ENCODE data around the gene HLA-DPA1.

Gene HLA-DPA1

DNA sequence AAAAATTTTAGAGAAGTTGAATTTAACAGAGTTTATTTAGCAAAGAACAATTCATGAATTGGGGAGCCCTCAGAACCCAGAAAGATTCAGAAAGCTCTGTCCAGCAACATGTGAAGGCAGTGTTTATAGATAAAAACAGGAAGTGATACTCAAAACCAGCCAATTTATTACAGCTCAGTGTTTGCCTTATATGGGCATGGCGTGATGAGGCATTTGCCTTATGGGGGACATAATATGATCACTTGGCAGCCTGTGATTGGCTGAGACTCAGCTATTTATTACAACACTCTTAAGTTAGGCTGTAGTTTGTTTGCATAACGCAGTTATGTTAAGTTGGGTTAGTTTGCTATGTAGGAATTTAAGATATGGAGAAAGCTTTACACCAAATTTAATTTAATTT lies 11.5 kb downstream of the HLA-DPA1 start:
- no peak for DNase-seq

DNA sequence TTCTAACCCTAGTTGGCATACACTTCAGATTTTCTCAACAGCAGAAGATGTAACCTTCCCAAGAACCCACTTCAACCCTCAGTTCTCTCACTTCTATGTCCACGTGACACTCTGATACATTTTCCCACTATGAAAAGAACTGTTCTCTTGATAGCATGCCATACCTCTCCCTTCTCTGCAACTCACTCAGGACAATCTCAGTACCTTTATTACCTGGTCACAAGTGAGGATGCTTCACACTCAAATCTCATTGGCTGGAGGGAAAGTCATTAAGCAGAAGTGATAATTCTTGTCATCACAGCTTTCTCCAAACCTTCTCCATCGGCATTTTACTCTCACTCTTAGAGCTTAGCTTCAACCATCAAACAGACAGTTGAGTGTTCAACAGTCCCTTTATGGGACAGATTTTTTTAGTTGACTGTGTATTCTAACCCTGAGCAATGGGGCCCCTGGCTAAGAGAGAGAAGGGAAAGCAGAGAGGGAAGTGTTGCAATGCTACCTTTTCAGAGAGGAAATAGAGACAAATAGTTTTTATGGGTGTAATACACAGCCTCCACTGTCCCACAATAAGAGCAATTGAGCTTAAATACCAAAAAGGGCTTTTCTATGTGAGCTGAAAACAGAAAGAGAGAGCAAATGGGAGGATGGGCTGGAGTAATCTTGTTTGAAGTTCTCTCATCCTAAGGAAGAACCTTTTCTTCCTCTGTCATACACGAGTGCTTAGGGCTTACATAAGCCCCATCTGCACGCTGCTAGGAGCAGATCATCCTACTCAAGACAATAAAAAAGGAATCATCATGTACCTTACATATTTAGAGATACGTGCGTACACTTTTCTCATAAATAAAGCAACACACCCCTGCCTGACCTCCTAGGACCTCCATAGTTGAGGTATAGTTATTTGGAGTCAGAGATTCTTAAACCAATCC lies 16.0 kb downstream of the HLA-DPA1 start:
- no peak for DNase-seq

DNA sequence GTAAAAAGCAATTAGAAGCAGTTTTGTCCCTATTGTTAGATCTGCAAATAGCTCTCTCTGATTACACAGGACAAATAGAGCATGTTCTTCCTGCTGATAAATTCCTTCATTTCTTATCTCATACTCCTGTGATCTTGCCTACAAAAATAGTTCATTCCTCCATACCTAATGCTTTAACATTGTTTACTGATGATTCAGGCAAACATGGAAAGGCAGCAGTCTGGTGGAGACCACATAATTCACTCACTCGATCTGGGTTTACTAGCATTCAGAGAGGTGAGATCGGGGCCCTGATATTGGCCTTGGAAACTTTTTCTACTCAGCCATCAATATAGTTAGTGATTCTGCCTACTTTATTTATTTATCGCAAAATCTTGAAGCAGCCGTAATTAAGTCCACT lies 20.2 kb downstream of the HLA-DPA1 start:
- DNase-seq, result no peak

DNA sequence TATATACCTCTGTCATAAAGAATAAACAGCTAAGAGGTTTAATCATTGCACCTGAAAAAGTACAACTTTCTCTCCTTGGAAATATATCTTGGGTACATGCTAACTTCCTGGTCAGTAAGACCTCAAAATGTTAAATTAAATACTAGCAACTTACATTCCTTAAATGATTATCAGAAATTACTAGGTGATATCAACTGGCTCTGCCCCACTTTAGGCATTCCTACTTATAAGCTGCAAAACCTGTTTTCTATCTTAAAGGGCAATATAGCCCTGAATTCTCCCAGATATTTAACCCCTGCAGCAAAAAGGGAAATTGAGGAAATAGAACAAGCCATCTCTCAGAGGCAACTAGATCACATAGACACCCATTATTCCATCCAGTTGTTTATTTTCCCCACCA lies 20.8 kb downstream of the HLA-DPA1 start:
- no peak for DNase-seq

DNA sequence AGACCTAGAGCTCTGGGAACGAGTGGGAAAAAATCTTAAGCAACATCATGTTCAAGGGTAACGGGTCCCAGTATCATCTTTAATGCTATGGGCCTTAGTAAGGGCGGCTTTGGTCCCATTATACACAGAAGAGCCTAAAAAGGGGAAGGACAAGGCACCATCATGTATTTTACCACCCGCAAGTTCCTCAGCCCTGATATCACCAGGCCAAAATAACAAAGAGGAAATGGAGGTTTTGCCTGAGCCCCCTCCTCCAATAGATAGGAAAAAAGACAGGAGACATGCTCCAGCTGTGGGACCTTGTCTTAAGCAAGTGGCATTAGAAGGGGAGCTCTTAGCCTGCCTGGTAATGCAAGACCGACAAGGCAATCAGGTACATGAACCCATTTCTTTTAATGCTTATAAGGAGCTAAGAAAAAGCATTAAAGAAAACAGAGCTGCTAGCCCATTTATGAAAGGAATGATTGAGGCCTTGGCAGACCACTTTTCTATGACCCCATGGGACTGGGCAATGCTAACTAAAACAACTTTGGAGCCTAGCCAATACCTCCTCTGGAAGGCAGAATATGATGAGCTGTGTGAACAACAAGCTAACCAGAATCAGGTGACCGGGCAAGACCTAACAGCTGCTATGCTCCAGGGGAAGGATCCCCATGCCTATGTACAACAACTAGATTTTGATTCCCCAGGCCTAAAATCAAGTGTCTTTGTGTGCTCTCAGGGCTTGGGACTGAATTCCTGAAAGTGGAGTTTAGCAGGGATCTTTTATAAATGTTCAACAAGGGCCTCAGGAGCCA lies 23.2 kb downstream of the HLA-DPA1 start:
- DNase-seq, result no peak

DNA sequence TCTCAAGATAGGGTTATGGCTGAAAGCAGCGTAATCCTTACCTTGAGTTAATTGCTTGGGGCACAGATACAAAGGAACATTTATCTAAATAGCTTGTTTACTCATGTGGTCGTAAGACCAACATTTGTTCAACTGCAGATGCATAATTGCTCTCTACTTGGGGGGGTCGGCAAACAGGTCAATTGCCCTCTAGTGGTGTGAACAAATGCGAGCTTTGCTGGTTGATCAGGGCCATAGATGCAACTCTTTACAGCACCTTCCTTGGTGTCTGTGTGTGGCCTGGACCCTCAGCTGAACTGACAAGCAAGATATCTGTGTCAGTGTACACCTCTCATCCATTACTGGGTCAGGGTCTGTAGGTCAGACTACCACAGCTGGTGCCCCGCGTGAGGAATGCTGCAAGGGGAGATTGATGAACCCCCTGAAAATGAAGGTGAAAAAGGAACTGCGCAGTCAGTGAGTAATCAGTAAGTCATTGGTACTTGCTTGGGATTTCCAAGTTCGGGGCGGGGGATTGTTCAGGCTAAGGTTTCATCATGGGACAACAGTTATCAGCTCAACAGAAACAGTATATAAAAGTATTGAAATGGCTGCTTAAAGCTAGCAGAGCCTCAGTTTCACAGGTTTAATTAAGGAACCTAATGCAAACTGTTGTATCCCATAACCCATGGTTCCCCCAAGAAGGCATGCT lies 24.0 kb downstream of the HLA-DPA1 start:
- no peak for DNase-seq

DNA sequence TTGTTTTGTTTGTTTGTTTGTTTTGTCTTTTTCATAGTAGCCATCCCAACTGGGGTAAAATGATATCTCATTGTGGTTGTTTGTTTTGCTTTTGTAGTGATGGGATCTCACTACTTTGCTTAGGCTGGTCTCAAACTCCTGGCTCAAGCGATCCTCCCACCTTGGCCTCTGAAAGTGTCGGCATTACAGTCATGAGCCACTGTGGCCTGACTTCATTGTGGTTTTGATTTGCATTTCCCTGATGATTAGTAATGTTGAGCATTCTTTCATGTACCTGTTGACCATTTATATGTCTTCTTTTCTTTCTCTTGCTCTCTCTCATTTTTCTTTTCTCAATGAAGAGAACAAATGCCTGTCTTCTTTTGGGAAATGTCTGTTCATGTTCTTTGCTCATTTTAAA lies 33.3 kb downstream of the HLA-DPA1 start:
- no peak for DNase-seq

DNA sequence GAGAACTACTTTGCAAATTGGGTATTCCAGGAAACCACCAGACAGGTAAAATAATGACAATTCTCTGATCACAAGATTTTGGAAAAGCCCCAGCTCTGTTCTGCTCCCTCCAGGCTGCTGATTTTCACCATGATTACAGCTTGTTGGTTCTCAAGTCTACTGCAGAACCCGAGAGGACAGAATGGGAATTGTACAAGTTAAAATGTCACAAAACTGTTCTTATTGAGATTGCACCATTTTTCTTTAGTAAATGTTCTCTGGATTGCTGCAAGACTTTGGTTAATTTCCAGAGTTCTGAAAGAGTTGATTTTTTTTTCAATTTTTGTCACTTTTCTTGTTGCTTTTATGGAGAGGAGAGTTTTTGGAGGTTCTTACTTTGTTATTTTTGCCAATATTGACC lies 36.9 kb downstream of the HLA-DPA1 start:
- no peak for DNase-seq

DNA sequence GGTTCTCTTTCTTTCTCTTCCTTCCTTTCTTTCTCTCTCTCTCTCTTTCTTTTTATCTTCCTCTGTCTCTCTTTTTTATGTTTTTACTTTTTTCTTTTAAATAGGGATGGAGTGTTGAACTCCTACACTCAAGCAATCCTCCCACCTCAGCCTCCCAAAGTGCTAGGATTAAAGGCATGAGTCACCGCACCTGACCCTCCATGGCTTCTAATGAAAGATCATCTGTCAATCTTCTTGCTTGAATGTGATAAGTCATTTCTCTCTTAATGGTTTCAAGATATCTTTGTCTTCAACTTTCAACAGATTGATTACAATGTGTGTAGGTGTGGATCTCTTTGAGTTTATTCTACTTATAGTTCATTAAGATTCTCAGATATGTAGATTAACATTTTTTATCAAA lies 38.9 kb downstream of the HLA-DPA1 start:
- no peak for DNase-seq

DNA sequence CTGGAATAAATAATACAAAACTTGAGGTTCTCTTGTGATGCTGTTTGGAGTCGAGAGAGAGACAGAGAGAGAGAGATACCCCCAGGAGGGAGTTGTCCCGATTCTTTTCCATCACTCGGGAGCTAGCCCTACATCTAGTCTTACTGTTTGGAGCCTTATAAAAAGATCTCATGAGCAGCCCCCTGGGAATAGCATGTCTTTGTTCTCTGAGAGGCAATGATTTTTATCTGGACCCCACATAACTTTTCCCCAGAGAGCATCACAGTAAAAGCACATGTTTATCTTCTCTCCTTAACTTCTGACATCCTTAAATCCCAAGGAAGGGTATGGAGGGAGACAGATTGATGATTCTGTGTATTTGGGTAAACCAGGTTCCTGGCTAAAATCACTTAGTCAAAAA lies 43.2 kb downstream of the HLA-DPA1 start:
- DNase-seq, result no peak

DNA sequence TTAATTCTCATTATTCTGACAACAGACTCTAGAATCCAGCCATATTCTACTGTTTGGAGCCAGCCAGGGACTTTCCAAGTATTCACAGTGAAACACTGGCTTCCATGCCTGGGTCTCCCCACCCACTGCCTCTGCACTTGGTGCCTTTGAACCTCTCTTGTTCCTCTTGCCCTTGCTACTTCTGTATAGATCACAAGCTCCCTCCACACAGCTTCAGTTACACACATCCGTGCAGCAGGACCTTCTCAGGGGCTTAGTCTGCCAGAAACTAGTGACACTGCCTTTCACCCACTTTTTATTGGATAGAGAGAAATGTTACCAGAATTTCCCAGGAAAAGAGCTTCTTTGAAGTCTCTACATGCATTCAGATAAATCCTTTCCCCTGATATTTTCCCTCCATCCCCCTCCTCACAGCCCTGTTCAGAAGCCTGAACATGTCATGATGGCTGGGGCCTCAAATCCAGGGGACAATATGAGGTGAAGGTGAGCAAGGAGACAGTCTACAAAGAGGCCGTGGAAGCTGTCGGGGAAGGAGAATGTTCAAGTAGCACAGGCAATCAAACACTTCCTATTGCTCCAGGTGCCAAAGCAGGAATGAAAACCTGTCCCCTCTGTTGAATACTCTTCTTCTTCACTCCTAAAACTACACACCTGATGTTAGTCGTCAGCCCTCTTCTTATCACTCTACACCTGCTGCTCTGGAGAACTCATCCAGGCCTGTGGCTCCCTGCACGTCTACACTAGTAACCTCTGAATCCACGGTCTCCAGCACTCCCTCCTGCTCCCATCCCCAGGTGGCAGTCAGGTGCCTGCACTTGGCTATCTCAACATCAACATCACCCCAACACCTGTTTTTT lies 43.9 kb downstream of the HLA-DPA1 start:
- DNase-seq, result peak in 1 of 2 experiments; percentile 13

DNA sequence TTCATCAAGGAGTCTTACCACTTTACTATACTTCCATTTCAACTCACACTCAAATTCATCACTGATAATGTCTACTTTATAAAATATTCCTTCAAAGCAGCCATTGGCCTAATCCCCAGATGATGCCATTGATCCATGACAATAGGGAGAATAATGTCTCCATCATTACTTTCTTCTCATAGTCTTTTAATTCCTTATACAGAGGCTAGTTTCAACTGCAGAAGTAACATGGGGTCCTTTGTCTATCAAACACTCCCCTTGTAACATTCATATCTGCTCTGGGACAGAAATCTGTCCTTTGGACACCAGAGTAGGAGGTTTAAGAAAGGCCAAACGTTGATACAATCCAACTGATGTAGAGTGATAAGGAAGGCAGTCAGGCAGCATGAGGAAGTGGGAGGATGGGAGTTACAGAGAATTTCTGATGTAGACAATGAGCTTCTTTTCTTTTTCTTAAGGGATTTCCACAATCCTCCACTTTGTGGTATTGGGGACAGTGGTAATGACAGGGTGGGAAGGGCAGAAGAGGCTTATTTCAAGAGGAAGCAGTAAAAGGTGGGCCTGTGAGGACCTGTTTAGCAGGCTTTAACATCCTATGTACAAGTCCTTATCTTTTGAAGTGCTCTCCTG lies 45.1 kb downstream of the HLA-DPA1 start:
- DNase-seq, result no peak

DNA sequence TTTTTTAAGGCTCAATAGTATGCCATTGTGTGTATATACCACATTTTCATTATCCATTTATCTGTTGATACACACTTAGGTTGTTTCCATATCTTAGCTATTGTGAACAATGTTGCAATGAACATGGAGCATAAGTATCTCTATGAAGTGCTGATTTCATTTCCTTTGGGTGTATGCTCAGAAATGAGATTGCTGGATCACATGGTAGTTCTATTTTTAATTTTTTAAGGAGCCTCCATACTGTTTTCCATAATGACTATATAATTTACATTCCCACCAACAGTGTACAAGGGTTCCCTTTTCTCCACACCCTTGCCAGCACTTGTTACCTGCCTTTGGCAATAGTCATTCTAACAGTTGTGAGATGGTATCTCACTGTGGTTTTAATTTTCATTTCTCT lies 48.9 kb downstream of the HLA-DPA1 start:
- DNase-seq, result no peak

DNA sequence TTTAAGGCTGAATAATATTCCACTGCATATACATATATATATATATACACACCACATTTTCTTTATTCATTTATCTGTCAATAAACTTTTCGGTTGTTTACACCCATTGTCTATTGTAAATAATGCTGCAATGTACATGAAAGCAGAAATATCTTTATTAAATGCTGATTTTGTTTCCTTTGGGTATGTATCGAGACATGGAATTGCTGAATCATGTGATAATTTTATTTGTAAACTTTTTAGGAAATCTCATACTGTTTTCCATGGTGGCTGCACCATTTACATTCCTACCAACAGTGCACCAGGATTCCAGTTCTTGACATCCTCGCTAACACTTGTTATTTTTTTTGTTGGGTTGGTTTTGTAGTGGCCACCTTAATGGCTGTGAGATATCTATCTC lies 49.9 kb downstream of the HLA-DPA1 start:
- DNase-seq, result no peak

DNA sequence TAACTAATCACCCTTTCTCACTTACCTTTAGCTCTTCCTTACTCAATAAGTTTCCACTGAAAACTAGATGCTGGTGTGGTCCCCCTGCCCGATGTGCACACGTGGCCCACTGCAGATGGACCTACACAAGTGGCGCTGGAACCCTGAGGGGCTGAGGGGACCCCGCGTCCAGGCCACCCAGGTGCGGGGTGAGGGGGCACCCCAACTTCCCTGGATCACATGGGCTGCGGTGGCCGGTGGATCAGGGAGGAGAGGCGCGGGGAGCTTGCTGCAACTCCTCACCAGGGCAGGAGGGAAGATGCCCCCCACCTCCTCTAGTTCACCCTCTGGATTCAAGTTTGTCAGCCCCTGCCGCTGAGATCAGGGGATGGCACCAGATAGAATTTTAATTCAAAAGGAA lies 51.5 kb downstream of the HLA-DPA1 start:
- no peak for DNase-seq

DNA sequence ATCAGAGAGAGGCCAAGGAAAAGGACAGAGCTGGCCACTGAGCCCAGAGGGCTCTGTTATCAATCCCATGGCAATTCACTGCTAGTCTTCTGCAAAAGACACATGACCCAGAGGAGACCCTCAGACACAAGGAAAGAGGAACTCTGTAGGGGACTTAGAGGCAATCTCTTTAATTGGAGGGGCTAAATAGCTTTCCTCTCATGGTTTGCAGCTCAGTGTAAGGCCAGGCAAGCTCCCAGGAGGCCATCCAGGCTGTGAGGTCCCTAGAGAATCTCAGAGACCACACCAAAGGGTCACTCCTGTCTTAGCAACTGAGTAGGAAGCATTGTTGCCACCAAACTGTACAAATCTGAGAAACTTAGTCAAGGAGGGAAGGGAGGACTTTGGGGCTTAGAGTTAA lies 54.1 kb downstream of the HLA-DPA1 start:
- no peak for DNase-seq

DNA sequence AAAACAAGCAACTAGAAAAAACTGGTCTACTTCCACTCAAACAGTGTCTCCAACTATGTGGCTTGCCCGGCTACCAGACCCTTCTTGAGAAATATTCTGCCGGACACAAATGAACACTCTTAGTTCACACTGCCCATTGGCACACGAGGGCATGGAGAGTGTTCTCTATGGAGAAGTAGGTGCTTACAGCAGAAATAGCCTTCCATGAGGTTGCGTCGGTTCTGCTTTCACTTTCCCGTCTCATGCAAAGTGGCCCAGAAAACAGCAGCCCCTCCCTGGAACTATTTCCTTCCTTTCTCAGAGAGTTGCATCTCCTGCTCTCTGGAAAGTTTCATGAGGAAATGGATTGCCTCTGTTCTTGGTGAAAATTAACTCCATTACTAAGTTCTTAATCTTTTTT lies 54.5 kb downstream of the HLA-DPA1 start:
- no peak for DNase-seq

DNA sequence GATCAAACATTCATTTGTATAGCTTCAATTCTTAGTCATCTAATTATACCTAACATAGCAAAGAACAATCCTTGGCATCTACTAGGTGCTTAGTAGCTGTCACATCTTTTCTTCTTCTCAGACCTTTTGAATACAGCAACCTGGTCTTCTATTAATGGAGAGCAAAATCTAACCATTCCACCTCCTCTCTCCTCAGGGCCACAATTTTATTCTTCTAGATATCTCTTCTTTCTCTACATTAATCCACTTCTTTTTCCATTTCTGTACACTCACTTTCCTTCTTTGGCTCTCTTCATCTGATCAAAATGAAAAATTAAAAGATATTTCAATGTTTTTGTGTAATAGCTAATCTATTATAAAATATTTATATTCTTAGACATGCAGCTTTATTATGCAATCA lies 55.0 kb downstream of the HLA-DPA1 start:
- no peak for DNase-seq

DNA sequence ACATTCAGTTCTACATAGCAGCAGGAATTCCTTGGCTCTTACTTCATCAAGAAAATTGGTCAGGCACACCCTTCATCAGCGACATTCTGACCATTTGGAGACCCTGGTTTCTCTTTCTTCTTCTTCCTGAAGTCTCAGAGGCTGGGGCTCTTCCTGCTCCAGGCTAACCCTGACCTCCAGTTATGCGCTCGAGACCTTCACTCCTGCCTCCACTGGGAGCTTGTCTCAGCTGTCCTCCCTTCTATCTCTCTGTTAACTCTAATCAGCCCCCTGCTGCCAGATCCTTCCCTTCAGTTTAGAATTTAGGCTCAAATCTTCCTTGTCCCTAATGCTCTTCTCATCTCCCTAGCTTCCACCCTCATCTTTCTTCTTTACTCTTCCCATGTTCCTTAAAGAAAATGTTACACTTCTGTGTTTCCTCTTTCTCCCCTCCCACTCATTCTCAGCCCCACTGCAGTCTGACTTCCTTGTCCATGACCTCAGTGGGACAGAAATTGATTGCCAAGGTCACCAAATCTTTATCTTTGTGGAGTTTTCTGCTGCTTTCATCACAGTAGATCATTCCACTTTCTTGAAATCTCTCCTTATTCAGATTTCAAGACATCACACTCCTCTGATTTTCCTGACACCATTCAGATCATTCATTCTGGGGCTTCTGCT lies 55.6 kb downstream of the HLA-DPA1 start:
- no peak for DNase-seq

DNA sequence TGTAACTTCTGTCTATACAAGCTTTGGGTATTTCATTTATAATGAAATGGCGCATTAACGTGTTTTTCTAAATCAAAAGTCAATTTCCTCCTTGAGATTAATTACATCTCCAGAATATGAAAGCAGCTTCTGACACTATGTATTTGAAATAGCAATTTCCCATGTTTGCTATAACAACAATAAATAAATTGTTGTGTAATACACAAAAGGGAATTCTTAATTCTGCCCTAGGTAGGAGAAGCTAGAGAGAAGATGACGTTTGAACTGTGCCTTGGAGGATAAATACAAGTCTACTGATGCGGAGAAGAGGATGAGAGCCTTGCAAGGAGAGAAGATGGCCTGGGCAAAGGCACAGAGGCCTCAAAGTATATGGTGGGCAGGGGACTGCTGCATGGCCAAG lies 56.4 kb downstream of the HLA-DPA1 start:
- no peak for DNase-seq

DNA sequence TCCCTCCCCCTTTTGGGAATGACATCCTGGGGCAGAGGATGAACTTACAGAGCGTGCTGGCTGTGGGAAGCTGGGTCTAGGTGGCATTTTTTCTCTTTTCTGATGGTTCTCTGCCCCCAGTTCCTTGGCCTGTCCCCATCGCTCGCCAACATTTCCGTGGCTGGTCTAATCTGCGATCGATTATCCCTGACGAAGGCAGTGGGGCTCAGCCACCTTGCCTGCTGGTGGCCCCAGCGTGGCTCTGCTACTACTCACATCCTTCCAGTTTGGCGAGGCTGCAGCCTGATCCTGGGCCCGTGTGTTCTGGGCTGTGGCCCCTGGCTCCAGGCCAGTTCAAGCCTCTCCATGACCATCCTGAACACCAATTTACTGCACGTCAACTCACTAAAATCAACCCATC lies 57.7 kb downstream of the HLA-DPA1 start:
- DNase-seq, result no peak
